Activated naive CD8-positive, alpha-beta T cell treated with anti-CD3 and anti-CD28 coated beads, Interleukin-2, amount 50 U/mL, for 24 hours (primary cell): Measurements from ENCODE around the gene SYNJ2.
"Not testable (repeated sequence)": the region's sequence is repeated elsewhere in the genome, so short reads cannot be mapped to it uniquely, and the experiment has no call there.

ENCODE experiments used
- ATAC-seq: fragments of 150-1000 bp; cut with Tn5 transposase; one replicate; pipeline ENCODE4 v1.10.0; 2021
- DNase-seq: peaks from one replicate; pipeline ENCODE4 v3.0.0; 2021
- H3K27ac Mint-ChIP-seq: one replicate; pipeline ENCODE4 v1.8.0; 2021; ENCODE audit warnings: mild to moderate bottlenecking, mixed read lengths
- H3K27me3 Mint-ChIP-seq: one replicate; pipeline ENCODE4 v1.8.0; 2021; ENCODE audit warnings: mixed read lengths
- H3K36me3 Mint-ChIP-seq: one replicate; pipeline ENCODE4 v1.8.0; 2021; ENCODE audit warnings: low read depth, mixed read lengths
- H3K4me1 Mint-ChIP-seq: one replicate; pipeline ENCODE4 v1.8.0; 2021; ENCODE audit warnings: mixed read lengths
- H3K4me3 Mint-ChIP-seq: one replicate; pipeline ENCODE4 v1.8.0; 2021; ENCODE audit warnings: mild to moderate bottlenecking, moderate library complexity, mixed read lengths
- H3K9me3 Mint-ChIP-seq: one replicate; pipeline ENCODE4 v1.8.0; 2021; ENCODE audit warnings: mixed read lengths

Gene SYNJ2

GRCh38 chr6:157967020-157967419, 14.6 kb upstream of the SYNJ2 start:
- H3K9me3 Mint-ChIP-seq, result no peaks in the 10 kb centered on the region
- H3K27ac Mint-ChIP-seq, result no peak overlapping the region
- H3K4me1 Mint-ChIP-seq, result peaks cover 24% of the 10 kb centered on the region
- peaks cover 7% of the 10 kb centered on the region for H3K36me3 Mint-ChIP-seq
- DNase-seq (no peak), ATAC-seq (no peak)
- H3K27me3 Mint-ChIP-seq, result peaks cover 5% of the 10 kb centered on the region
- no peak overlapping the region for H3K4me3 Mint-ChIP-seq

DNA sequence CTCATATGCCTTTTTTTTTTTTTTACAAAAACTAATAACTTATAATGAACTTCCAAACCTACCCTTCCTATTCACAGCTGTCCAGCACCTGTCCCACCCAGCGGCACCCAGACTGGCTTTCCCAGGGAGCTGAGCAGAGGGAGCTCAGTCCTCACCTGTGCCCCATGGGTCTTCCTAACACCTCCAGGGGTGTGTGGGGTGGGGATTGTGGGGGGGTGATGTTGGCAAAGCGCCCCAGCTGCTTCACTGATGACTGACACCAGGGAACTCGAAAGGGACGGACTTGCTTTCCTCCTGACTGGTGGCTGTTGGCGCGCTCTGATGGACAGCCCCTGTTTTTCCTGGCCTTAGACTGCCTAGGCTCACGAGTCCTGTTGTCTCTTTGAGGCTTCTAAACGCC, 14.2 kb upstream of the SYNJ2 start:
- Mint-ChIP-seq H3K4me1 (peaks cover 20% of the 10 kb centered on the region), H3K27me3 (peaks cover 6% of the 10 kb centered on the region), H3K9me3 (no peaks in the 10 kb centered on the region), H3K4me3 (no peak overlapping the region), H3K27ac (no peak overlapping the region), H3K36me3 (peaks cover 7% of the 10 kb centered on the region)
- no peak for DNase-seq
- ATAC-seq, result no peak

- not testable (repeated sequence) for H3K9me3 Mint-ChIP-seq, H3K27me3 Mint-ChIP-seq, H3K36me3 Mint-ChIP-seq, H3K4me1 Mint-ChIP-seq, ATAC-seq, DNase-seq, H3K27ac Mint-ChIP-seq, H3K4me3 Mint-ChIP-seq
Measured at GRCh38 chr6:157972177-157972576, 9.5 kb upstream of the SYNJ2 start.

DNA sequence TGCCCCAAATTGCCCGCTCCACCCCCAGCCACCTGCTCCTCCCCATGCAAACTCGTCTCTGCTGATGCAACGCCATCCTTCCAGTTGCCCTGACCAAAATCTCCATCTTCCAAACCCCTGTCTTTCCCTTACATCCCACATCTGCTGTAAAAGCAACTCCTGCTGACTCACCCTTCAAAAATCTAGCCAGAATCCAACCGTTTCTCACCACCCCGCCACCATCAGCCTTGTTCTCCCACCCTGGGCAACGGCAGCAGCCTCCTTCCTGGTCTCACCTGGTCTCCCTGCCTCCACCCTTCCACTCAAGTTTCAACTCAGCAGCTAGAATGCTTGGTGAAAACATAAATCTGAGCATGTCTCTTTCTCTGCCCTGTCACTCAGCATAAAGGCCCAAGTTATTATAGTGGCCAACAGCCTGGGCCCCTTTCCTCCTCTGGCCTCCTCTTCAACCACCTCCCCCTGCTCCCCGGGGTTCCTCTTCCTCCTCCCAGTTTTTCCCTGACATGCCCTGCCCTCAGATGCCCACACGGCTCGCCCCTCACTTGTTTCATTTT, 7.2 kb upstream of the SYNJ2 start:
- Mint-ChIP-seq H3K27ac (no peak overlapping the region), H3K4me1 (no peaks in the 10 kb centered on the region), H3K36me3 (no peaks in the 10 kb centered on the region), H3K9me3 (no peaks in the 10 kb centered on the region), H3K4me3 (no peak overlapping the region), H3K27me3 (peaks cover 6% of the 10 kb centered on the region)
- ATAC-seq, result no peak
- DNase-seq, result no peak

DNA sequence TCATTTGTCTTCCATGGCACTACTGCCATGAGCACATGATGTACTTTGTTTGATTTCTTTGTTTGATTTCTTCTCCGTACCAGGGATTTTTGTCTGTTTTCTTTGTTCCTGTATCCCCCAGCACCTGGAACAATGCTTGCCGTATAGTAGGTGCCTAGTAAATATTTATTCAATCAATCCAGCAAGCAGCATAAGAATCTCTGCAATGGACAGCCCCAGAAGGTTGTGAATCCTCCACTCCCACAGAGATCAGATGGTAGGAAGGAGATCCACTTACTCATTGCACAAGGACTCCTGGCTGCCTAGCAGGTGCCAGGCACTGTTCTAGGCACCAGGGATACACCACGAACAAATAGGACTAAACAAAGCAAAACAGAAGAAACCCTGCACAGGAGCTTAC, 6.7 kb upstream of the SYNJ2 start:
- DNase-seq (no peak), ATAC-seq (no peak)
- Mint-ChIP-seq H3K4me1 (peaks cover under 1% of the 10 kb centered on the region), H3K36me3 (no peaks in the 10 kb centered on the region), H3K4me3 (no peak overlapping the region), H3K27ac (no peak overlapping the region), H3K27me3 (peaks cover 8% of the 10 kb centered on the region), H3K9me3 (no peaks in the 10 kb centered on the region)

DNA sequence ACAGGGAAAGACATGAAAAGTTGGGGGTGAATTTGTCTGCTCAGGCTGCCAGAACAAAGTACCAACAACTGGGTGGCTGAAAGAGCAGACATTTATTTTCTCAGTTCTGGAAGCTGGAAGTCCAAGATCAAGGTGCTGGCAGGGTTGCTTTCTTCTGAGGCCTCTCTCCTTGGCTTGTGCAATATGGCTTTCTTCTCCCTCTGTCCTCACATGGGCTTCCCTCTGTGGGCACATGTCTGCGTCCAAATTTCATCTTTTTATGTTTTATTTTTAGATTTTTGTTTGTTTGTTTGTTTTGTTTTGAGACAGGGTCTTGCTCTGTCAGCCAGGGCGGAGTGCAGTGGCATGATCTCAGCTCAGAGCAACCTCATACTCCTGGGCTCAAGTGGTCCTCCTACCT, 6.2 kb upstream of the SYNJ2 start:
- no peak for DNase-seq
- Mint-ChIP-seq H3K36me3 (no peaks in the 10 kb centered on the region), H3K27ac (no peak overlapping the region), H3K9me3 (no peaks in the 10 kb centered on the region), H3K27me3 (peaks cover 12% of the 10 kb centered on the region), H3K4me1 (peaks cover 5% of the 10 kb centered on the region), H3K4me3 (no peak overlapping the region)
- ATAC-seq, result no peak

DNA sequence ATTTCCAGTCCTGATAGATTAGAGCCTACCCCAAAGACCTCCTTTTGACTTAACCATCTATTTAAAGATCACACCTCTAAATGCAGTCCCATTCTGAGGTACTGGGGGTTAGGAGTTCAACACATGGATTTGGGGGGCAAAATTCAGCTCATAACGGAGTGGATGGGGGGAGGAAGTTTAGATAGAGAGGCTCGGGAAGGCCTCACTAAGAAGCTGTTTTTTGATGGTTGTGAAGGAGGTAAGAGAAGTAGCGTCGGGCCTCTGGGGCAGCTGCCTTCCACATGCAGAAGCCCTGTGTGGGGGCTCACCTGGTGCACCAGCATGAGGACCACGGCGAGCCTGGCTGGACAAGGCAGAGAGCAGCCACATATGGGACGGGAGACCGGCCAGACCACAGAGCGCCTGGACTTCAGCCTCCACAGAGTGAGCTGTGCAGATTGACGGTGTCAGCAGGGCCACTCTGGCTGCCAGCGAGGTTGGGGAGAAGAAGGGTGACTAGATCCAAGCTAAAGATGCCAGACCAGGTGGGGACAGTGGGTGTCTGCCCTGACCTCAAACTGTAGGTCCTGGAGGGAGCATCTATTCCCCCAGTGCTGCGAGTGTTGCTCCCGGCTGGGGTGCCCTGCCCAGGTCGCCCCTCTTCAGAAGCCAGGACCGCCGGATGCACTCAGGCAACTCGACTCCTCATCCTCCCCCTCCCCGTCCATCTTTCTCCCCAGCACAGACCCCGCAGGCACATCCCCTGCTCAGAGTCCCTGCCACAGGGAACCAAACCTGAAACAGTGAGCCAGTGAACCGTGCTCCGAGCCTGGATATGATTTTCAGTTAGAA, 5.1 kb upstream of the SYNJ2 start:
- Mint-ChIP-seq H3K4me3 (no peak overlapping the region), H3K36me3 (no peaks in the 10 kb centered on the region), H3K27me3 (peaks cover 10% of the 10 kb centered on the region), H3K9me3 (no peaks in the 10 kb centered on the region), H3K4me1 (peaks cover 14% of the 10 kb centered on the region), H3K27ac (no peak overlapping the region)
- ATAC-seq (no peak), DNase-seq (no peak)

- DNase-seq, result no peak
- Mint-ChIP-seq H3K36me3 (no peaks in the 10 kb centered on the region), H3K4me3 (no peak overlapping the region), H3K4me1 (peaks cover 14% of the 10 kb centered on the region), H3K27ac (peak overlapping the region; percentile 41), H3K9me3 (no peaks in the 10 kb centered on the region), H3K27me3 (peaks cover 9% of the 10 kb centered on the region)
- no peak for ATAC-seq
Measured at GRCh38 chr6:157977176-157977804, 4.4 kb upstream of the SYNJ2 start.

DNA sequence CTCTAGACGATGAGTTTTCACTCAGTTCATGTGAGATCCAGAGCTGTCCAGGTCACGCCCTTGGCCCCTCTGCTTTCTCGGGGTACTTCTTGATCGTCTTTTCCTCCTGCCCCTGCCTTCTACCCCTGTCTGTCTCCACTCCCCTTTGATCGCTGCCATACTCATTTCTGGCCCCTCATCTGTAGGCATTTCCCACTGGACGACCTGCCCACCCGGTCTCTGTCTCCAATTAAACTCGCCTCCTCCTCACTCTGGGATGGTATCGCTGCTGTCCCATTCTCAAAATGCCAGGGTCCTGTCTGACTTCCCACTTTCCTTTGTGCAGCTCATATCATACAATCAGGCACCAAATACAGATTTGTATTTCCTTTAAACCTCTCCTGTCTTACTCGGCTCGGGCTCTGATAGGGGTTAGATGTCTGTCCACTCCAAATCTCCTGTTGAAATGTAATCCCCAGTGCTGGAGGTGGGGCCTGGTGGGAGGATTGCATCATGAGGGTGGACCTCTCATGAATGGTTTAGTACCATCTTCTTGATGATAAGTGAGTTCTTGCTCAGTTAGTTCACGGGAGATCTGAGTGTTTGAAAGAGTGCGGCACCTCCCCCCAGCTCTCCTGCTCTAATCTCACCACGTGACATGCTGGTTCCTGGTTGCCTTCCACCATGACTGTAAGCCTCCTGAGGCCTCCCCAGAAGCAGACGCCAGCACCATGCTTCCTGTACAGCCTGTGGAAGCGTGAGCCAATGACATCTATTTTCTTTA, 3.5 kb upstream of the SYNJ2 start:
- ATAC-seq, result no peak
- H3K36me3 Mint-ChIP-seq, result peaks cover 2% of the 10 kb centered on the region
- H3K4me1 Mint-ChIP-seq, result peaks cover 20% of the 10 kb centered on the region
- H3K4me3 Mint-ChIP-seq, result no peak overlapping the region
- H3K27ac Mint-ChIP-seq, result no peak overlapping the region
- DNase-seq, result no peak
- H3K27me3 Mint-ChIP-seq, result peaks cover 9% of the 10 kb centered on the region
- no peaks in the 10 kb centered on the region for H3K9me3 Mint-ChIP-seq

DNA sequence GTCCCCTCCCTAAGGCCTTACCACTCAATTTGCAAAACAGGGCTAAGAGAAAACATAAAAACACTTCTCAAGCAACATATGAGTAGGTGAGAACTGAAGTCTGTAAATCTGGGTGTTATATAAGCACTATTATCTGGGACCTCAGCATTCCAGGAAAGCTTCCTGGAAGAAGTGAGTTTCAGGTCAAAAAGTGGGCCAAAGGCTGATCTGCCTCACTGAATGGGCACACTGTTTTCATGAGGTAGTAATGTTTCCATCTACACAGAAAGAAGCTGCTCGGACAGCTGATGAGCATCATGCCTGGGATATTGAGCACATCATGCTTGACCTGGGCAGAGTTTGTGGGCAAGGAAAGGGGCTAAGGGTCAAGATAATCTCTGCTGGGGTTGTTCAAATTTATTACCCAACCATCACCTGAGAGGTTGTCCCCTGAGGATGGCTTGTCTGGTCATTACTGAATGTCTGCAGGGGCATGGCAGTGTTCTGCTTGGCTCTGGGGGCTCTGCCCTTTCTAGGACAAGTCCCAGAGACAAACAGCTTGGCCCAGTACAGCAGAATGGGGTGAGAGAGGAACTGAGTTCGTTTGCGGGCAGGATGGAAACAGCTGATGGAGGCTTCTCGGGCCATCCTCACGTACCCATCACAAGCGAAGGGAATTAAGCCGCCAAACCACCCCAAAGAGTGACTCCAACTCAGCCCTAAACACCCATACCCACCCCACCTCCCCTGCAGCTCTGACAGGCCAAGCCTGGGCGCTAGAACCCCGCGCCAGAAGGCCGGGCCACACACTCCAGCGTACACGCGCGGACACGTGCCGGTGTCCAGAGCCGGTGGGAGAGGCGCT, 1.2 kb upstream of the SYNJ2 start:
- no peak for ATAC-seq
- peak overlapping the region; percentile 39 for H3K27ac Mint-ChIP-seq
- peaks cover 43% of the 10 kb centered on the region for H3K4me1 Mint-ChIP-seq
- H3K27me3 Mint-ChIP-seq, result peaks cover 9% of the 10 kb centered on the region
- peak; percentile 32 for DNase-seq
- H3K4me3 Mint-ChIP-seq, result peak overlapping the region; percentile 83
- H3K9me3 Mint-ChIP-seq, result no peaks in the 10 kb centered on the region
- peaks cover 5% of the 10 kb centered on the region for H3K36me3 Mint-ChIP-seq

DNA sequence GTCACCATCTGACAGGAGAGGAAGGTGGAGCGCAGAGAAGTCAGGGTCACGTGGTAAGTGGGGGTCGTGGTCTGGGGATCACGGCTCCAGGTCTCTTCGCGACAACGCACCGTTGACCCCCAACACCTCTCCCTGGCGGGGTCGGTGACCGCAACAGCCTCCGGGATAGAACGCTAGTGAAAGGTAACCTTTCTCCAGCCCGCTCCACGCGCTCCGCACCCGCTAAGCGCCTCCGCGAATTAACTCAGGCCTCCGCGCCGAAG, 600 bp upstream of the SYNJ2 start:
- Mint-ChIP-seq H3K4me1 (peaks cover 43% of the 10 kb centered on the region), H3K27ac (peak overlapping the region; percentile 39), H3K9me3 (no peaks in the 10 kb centered on the region), H3K36me3 (peaks cover 5% of the 10 kb centered on the region), H3K4me3 (peak overlapping the region; percentile 83), H3K27me3 (peaks cover 9% of the 10 kb centered on the region)
- DNase-seq (no peak), ATAC-seq (no peak)

DNA sequence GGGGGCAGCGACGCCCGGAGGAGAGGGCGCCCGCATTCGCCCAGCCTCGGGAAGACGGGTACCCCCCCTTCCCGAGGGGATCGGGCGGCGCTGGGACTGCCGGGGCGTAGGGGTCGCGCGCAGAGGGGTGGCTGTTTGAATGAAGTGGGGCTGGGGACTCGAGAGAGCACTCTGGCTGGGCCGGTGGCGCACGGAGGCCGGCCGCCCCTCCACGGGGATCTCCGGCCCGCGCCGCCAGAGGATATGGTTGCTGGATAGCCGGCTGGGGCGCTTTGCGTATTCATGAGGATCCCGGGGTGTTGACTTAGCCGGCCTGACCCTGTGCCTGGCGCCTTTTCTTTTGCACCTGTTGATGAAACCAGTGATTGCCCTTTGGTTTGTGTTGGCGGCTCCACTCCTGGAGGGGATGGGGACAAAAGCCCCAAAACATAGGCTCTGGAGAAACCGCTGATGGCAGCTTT, 469 bp downstream of the SYNJ2 start:
- peaks cover 9% of the 10 kb centered on the region for H3K27me3 Mint-ChIP-seq
- peaks cover 5% of the 10 kb centered on the region for H3K36me3 Mint-ChIP-seq
- peaks cover 43% of the 10 kb centered on the region for H3K4me1 Mint-ChIP-seq
- H3K27ac Mint-ChIP-seq, result peak overlapping the region; percentile 81
- ATAC-seq (peak; percentile 10), DNase-seq (peak; percentile 40)
- H3K9me3 Mint-ChIP-seq, result no peaks in the 10 kb centered on the region
- peak overlapping the region; percentile 83 for H3K4me3 Mint-ChIP-seq

GRCh38 chr6:157982563-157983405, 1.1 kb downstream of the SYNJ2 start:
- Mint-ChIP-seq H3K27ac (peak overlapping the region; percentile 81), H3K4me3 (peak overlapping the region; percentile 83), H3K9me3 (no peaks in the 10 kb centered on the region), H3K36me3 (peaks cover 5% of the 10 kb centered on the region), H3K4me1 (peaks cover 43% of the 10 kb centered on the region), H3K27me3 (peaks cover 9% of the 10 kb centered on the region)
- ATAC-seq (no peak), DNase-seq (no peak)
